Frontal cortex (tissue), 4 donors: ENCODE measurements around the gene TRIAP1. TPM values are rescaled to one million over a fixed set of nuclear protein-coding genes. Genes with fewer than 3 reads are reported as not detected.
A peak's percentile ranks its signal among the peaks of the same experiment; 100 is the strongest.
"Not testable (repeated sequence)": the region's sequence is repeated elsewhere in the genome, so short reads cannot be mapped to it uniquely, and the experiment has no call there.

ENCODE experiments used
- DNase-seq, 2 donors: peaks; one replicate each; pipeline ENCODE4 v3.0.0; 2012; ENCODE audit warnings: low spot score in 2 of 2
- FAIRE-seq: peaks from 2 replicates; lab custom pipeline; 2012; peaks lifted over from hg19 to GRCh38; lab: Jason Lieb, UNC
- total RNA-seq: library from RNA; depleted of rRNA; stranded (reverse); fragments of >200 nt; gene quantifications from one replicate; pipeline ENCODE4 v1.2.3, GENCODE V29; 2014
- donor health status: control.
- donor health status: control.
- donor health status: control.

Gene TRIAP1
- total RNA-seq = 11.0 TPM

DNA sequence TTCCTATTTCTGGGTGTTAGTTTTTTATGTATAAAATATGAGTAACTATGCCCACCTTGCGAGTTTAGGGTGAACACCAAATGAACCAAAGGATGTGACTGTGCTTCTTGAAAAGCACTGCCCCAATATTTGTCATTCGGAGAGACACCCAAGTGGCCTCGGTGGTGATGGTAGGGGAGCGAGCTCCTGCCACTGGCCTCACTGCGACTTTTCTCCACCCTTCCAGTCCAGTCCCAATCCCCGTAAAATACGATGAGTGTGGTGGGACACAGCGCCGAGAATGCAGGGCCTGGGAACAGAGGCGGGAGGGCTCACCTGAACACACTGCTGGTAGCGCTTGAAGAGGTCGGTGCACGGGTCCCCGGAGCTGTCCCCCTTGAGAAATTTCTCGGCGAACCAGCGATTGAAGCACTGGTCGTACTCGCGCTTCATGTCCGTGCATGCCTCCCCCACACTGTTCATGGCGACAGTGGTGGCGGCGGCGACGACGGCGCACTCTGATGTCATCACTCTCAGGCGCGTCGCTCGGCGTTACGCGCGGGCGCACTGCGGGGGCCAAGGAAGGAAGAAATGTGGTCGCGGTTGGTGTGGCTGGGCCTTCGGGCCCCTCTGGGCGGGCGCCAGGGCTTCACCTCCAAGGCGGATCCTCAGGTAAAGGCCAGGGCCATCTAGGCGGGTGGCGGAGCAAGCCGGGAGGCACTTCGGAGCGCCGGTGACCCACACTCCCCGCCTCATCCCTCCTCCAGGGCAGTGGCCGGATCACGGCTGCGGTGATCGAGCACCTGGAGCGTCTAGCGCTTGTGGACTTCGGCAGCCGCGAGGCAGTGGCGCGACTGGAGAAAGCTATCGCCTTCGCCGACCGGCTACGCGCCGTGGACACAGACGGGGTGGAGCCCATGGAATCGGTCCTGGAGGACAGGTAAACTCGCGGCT, at the start of gene TRIAP1, which contains the start of gene GATC:
TRIAP1 (minus strand) TSS at position 474 of the 933 bp plus-strand sequence; CDS start at position 462, 12 bp downstream.
GATC (plus strand) TSS at position 534 of the 933 bp plus-strand sequence; CDS start at position 571, 37 bp downstream.
- DNase-seq (peak; percentile 76 to 83), FAIRE-seq (no peak)

GRCh38 chr12:120495186-120495730, 49.1 kb upstream of the TRIAP1 start:
- DNase-seq (no peak), FAIRE-seq (no peak)

GRCh38 chr12:120490833-120491512, 44.8 kb upstream of the TRIAP1 start:
- FAIRE-seq (no peak), DNase-seq (no peak)

GRCh38 chr12:120490325-120490724, 44.1 kb upstream of the TRIAP1 start:
- DNase-seq (no peak), FAIRE-seq (no peak)

DNA sequence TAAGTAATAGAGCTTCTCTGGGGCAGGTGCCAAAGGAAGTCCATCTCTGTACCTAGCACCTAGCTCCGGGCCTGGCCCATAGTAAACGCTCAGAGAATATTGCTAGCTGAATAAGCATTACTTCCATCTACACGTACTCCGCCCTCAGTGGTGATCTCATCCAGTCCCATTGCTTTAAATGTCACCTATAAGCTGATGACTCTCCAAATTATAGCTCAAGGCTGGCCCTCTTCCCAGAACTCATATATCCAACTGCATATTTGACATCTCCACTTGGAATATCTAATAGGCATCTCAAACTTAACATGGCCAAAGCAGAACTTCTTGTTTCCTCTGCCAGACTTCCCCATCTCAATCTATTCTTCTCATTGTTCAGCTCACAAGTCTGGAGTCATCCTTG, 42.8 kb upstream of the TRIAP1 start:
- FAIRE-seq = no peak

DNA sequence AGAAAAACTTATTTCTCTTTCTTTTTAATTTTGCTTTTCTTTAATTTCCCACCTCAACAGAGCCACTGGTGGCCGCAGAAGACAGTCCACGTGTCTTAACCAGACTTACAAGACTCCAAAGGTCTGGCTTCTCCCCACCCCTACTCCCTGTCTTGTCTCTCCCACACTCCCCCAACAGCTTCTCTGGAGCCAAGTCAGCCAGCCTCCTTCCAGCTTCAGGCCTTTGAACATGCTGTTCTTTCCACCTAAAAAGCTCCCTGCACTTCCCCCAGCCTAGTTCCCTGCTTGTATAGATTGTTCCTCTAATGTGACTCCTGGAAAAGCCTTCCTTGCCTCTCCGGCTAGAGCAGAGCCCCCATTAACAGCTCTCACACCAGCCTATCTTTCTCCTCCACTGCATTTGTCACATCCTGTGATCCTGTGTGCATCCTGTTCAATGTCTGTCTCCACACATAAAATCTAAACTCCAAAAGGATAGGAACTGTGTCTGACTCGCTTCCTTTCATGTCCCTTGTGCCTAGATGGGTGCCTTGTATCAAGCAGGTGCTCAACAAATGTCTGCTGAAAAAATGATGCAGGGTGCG, 42.0 kb upstream of the TRIAP1 start:
- DNase-seq = no peak

More for the DNA sequence above, 42.8 kb upstream of the TRIAP1 start:
- DNase-seq = no peak

GRCh38 chr12:120487552-120487951, 41.4 kb upstream of the TRIAP1 start:
- not testable (repeated sequence) for DNase-seq, FAIRE-seq

More for the DNA sequence above, 42.0 kb upstream of the TRIAP1 start:
- FAIRE-seq = no peak

GRCh38 chr12:120485961-120486881, 40.0 kb upstream of the TRIAP1 start:
- DNase-seq (no peak), FAIRE-seq (no peak)

DNA sequence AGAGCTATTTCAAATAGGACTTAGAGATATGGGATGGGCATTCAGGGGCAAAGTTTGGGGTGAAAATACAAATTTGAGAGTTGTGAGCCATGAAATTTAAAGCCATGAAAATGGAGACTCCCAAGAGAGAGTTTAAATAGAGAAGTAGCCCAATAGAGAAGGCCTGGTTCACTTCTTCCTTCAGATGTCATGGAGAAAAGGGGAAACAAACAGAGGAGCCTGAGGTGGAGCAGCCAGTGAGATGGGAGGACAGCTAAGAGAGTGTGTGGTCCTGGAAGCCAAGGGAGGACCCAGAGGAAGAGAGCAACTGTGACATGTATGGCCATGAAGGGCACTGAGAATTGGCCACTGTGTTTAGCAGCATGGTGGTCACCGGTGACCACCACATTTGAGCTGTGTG, 37.4 kb upstream of the TRIAP1 start:
- no peak for FAIRE-seq

GRCh38 chr12:120481022-120481767, 35.0 kb upstream of the TRIAP1 start:
- DNase-seq (no peak), FAIRE-seq (no peak)

More for the DNA sequence above, 37.4 kb upstream of the TRIAP1 start:
- no peak for DNase-seq

- FAIRE-seq (no peak), DNase-seq (no peak)
Observed at GRCh38 chr12:120480211-120480610, 34.0 kb upstream of the TRIAP1 start.

- DNase-seq (no peak), FAIRE-seq (no peak)
Observed at GRCh38 chr12:120479458-120479857, 33.3 kb upstream of the TRIAP1 start.

DNA sequence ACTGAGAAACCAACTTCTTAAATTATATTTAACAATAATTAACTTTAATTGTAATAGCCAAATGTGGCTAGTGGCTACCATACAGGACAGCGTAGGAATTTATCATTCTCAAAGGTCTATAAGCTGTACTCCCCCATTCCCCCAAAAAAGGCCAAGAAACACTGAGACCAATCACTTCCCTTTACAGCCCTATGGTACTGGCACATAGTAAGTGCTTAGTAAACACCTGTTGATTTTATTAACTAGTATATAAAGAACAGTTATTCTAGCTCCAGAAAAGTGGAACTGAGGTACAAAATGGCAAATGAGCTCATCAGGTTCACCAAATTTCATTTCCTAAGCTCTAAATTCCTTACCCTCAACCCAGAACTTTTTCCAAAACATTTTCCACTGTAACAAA, 29.5 kb upstream of the TRIAP1 start:
- FAIRE-seq (no peak), DNase-seq (no peak)

- FAIRE-seq = no peak
- DNase-seq = peak in 1 of 2 donors; percentile 49
Observed at GRCh38 chr12:120474616-120474960, 28.4 kb upstream of the TRIAP1 start.

DNA sequence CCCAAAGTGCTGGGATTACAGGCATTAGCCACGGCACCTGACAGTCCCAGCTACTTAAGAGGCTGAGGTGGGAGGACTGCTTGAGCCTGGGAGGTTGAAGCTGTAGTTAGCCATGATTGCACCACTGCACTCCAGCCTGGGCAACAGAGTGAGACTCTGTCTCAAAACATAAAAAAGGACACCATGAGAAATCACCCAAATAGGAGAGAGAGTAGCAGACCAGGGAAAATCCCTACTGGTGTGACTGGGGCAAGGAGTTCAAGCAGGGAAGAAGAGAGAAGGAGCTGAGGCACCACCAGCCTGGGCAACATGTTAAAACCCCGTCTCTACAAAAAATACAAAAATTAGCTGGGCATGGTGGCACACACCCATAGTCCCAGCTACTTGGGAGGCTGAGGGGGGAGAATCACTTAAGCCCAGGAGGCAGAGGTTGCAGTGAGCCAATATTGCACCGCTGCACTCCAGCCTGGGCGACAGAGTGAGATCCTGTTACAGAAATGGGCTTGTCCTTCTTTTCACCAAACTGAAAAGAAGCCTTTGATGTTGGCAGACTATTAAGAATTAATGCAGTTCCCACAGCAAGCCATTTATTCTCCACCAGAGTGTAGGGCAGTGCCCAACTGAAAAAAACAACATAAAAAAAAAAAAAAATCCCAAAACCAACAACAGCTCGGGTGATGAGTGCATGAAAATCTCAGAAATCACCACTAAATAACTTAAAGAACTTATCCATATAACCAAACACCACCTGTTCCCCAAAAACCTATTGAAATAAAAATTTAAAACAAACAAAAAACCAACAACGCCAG, 27.8 kb upstream of the TRIAP1 start:
- FAIRE-seq = no peak
- DNase-seq = no peak

DNA sequence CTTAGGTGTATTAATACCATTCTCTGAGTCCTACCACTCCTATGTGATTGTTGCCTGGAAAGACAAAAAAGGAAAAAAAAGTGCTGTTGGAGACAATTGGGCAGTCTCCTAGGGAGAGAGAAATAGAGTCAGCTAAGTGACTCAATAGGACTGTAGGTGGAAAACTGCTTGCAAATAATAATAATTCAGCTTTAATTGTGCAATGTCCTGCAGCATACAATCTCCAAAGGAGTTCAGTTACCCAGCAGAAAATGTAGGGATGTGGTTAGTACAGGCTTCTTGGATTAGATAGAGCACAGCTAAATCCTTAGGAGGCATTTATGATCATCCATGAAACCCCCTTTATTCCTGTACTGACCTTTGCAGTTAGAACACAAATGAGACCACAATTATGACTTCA, 26.3 kb upstream of the TRIAP1 start:
- no peak for FAIRE-seq
- no peak for DNase-seq

DNA sequence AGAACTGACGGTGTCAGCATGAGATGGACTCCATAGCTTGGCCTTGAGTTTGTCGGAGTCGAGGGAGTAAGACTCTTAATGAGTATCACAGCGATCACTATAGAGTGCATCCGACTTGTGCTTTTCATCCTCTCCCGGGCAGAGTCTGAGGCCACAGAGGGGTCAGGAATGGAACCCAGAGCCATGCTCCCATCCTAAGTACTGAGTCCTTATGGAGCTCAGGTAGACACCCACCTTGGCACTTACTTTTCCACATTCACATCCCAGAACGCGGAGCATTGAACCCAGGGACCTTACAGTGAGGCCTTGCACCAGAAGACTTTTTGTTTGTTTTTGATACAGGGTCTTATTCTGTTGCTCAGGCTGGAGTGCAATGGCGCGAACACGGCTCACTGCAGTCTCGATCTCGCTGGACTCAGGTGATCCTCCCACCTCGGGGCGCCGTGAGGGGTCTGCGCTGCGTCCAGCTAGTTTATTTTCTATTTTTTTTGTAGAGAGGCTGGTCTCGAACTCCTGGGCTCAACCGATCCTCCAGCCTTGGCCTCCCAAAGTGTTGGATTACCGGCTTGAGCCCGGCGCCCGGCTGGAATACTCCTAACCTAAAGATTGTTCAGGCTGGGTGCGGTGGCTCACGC, 24.1 kb upstream of the TRIAP1 start:
- DNase-seq = no peak
- no peak for FAIRE-seq
